ENCODE results near the gene PDE8A. TPM values are rescaled to one million over a fixed set of nuclear protein-coding genes. Genes with fewer than 3 reads are reported as not detected.

Gene PDE8A
- total and polyA plus RNA-seq, 2 of the 13 experiments (the other 11 are each of a cell fraction or from before 2014, with no cell fraction given), result 26.3 to 48.5 TPM

GRCh38 chr15:85033148-85033547 is 51.5 kb downstream of the PDE8A start (continued):
- TF ChIP-seq, protein P1, sequence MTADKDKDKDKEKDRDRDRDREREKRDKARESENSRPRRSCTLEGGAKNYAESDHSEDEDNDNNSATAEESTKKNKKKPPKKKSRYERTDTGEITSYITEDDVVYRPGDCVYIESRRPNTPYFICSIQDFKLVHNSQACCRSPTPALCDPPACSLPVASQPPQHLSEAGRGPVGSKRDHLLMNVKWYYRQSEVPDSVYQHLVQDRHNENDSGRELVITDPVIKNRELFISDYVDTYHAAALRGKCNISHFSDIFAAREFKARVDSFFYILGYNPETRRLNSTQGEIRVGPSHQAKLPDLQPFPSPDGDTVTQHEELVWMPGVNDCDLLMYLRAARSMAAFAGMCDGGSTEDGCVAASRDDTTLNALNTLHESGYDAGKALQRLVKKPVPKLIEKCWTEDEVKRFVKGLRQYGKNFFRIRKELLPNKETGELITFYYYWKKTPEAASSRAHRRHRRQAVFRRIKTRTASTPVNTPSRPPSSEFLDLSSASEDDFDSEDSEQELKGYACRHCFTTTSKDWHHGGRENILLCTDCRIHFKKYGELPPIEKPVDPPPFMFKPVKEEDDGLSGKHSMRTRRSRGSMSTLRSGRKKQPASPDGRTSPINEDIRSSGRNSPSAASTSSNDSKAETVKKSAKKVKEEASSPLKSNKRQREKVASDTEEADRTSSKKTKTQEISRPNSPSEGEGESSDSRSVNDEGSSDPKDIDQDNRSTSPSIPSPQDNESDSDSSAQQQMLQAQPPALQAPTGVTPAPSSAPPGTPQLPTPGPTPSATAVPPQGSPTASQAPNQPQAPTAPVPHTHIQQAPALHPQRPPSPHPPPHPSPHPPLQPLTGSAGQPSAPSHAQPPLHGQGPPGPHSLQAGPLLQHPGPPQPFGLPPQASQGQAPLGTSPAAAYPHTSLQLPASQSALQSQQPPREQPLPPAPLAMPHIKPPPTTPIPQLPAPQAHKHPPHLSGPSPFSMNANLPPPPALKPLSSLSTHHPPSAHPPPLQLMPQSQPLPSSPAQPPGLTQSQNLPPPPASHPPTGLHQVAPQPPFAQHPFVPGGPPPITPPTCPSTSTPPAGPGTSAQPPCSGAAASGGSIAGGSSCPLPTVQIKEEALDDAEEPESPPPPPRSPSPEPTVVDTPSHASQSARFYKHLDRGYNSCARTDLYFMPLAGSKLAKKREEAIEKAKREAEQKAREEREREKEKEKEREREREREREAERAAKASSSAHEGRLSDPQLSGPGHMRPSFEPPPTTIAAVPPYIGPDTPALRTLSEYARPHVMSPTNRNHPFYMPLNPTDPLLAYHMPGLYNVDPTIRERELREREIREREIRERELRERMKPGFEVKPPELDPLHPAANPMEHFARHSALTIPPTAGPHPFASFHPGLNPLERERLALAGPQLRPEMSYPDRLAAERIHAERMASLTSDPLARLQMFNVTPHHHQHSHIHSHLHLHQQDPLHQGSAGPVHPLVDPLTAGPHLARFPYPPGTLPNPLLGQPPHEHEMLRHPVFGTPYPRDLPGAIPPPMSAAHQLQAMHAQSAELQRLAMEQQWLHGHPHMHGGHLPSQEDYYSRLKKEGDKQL (CRISPR knock-in tag; IDR thresholded peaks at IDR 0.05; ENCODE audit: low read depth), result no peak
- TF ChIP-seq ZNF143 (CRISPR knock-in tag; IDR thresholded peaks at IDR 0.05) (no peak), POGZ (CRISPR knock-in tag; IDR thresholded peaks at IDR 0.05) (no peak), BRCA1 (CRISPR knock-in tag; IDR thresholded peaks at IDR 0.05) (no peak), ZBTB38 (CRISPR knock-in tag; IDR thresholded peaks at IDR 0.05) (no peak), ZFP1 (CRISPR knock-in tag; IDR thresholded peaks at IDR 0.05) (no peak), ZNF562 (CRISPR knock-in tag; IDR thresholded peaks at IDR 0.05; ENCODE audit: borderline replicate concordance) (no peak)
- TF ChIP-seq, protein P2, sequence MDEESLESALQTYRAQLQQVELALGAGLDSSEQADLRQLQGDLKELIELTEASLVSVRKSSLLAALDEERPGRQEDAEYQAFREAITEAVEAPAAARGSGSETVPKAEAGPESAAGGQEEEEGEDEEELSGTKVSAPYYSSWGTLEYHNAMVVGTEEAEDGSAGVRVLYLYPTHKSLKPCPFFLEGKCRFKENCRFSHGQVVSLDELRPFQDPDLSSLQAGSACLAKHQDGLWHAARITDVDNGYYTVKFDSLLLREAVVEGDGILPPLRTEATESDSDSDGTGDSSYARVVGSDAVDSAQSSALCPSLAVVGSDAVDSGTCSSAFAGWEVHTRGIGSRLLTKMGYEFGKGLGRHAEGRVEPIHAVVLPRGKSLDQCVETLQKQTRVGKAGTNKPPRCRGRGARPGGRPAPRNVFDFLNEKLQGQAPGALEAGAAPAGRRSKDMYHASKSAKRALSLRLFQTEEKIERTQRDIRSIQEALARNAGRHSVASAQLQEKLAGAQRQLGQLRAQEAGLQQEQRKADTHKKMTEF (CRISPR knock-in tag; IDR thresholded peaks at IDR 0.05), result no peak
